ENCODE data around the gene TIMM21. TPM values are rescaled to one million over a fixed set of nuclear protein-coding genes. Genes with fewer than 3 reads are reported as not detected.

Gene TIMM21
- total RNA-seq, 1 experiment from 2014 or later = 46.0 TPM

DNA sequence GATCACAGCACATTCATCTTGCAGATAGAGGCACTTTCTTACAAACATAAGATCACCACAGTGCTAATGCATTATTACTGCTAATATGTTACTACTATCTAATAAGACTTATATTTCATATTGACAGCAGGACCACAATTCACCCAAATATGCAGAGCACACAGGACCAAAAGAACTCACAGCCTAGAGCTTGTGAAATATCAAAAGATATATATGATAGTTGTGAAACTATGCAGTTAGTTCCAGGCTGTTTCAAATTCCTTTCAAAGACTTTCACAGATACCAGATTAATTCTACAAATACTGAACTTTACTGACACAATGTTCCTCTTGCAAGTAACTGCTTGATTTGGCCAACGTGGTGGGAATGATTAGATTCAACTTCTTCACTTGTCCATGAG, 23.7 kb upstream of the TIMM21 start:
- Histone ChIP-seq H3K79me2 (ENCODE audit: insufficient read depth, low read length) (no peaks in the 10 kb centered on the region), H3T11ph (ENCODE audit: low read length) (no peak overlapping the region), H3K56ac (ENCODE audit: insufficient read length, low read depth, low read length) (no peak overlapping the region), H2BK120ac (ENCODE audit: low read depth, low read length, poor library complexity, severe bottlenecking) (no peak overlapping the region), H3K14ac (ENCODE audit: insufficient read depth, low read length) (no peak overlapping the region), H2AFZ (ENCODE audit: low read length) (no peak overlapping the region), H2AK5ac (ENCODE audit: insufficient read length, low read length) (no peak overlapping the region), H3K23me2 (ENCODE audit: insufficient read length, low read depth, low read length, poor library complexity, severe bottlenecking) (peaks cover 2% of the 10 kb centered on the region), H3K4ac (ENCODE audit: low read depth, low read length) (no peak overlapping the region), H3K27ac (ENCODE audit: insufficient read length, low read depth, low read length) (no peak overlapping the region), H3K79me1 (ENCODE audit: insufficient read depth, low read depth, low read length, poor library complexity, severe bottlenecking) (no peaks in the 10 kb centered on the region), H4K91ac (ENCODE audit: insufficient read length, low read depth, low read length) (no peak overlapping the region), H2BK5ac (ENCODE audit: insufficient read length, low read length) (no peak overlapping the region), H3K9ac (ENCODE audit: extremely low read depth, insufficient read length, low read length) (no peak overlapping the region), H2BK15ac (ENCODE audit: low read depth, low read length) (no peak overlapping the region), H3K18ac (ENCODE audit: insufficient read length, low read depth, low read length) (no peak overlapping the region), H2BK20ac (ENCODE audit: low read depth, low read length, poor library complexity, severe bottlenecking) (no peak overlapping the region), H3K4me2 (ENCODE audit: insufficient read depth, insufficient read length, low read length) (no peak overlapping the region), H3K23ac (ENCODE audit: insufficient read length, low read depth, low read length) (no peak overlapping the region), H3K27me3 (ENCODE audit: insufficient read depth, low read length) (no peaks in the 10 kb centered on the region), H2BK12ac (ENCODE audit: insufficient read length, low read depth, low read length) (no peak overlapping the region), H4K5ac (ENCODE audit: insufficient read length, low read depth, low read length) (no peak overlapping the region), H3K9me3 (ENCODE audit: control insufficient read depth, low read depth, low read length) (no peaks in the 10 kb centered on the region), H3K4me1 (ENCODE audit: insufficient read depth, low read length) (no peaks in the 10 kb centered on the region; the same call in 1 of the 2 replicates), H4K20me1 (ENCODE audit: control insufficient read depth, insufficient read depth, insufficient read length) (no peaks in the 10 kb centered on the region), H4K8ac (replicated peaks; ENCODE audit: insufficient read length, low read depth, low read length) (no peak overlapping the region)
- peaks cover 30 to 35% of the 10 kb centered on the region in 2 experiments for H3K4me1 Mint-ChIP-seq
- no peak overlapping the region for H3K27ac Mint-ChIP-seq
- no peak for DNase-seq
- H3K27me3 Mint-ChIP-seq (ENCODE audit: low read depth) = peaks cover 8% of the 10 kb centered on the region
- TF ChIP-seq, protein P1, sequence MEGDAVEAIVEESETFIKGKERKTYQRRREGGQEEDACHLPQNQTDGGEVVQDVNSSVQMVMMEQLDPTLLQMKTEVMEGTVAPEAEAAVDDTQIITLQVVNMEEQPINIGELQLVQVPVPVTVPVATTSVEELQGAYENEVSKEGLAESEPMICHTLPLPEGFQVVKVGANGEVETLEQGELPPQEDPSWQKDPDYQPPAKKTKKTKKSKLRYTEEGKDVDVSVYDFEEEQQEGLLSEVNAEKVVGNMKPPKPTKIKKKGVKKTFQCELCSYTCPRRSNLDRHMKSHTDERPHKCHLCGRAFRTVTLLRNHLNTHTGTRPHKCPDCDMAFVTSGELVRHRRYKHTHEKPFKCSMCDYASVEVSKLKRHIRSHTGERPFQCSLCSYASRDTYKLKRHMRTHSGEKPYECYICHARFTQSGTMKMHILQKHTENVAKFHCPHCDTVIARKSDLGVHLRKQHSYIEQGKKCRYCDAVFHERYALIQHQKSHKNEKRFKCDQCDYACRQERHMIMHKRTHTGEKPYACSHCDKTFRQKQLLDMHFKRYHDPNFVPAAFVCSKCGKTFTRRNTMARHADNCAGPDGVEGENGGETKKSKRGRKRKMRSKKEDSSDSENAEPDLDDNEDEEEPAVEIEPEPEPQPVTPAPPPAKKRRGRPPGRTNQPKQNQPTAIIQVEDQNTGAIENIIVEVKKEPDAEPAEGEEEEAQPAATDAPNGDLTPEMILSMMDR (conservative IDR thresholded peaks at IDR 0.05) = no peak
- no CpG with 5 or more reads among the region's 1 CpG for WGBS (ENCODE audit: extremely low coverage, insufficient read length, low lambda C conversion rate)
- no peak overlapping the region for H3K4me3 Mint-ChIP-seq
- no peaks in the 10 kb centered on the region for H3K36me3 Mint-ChIP-seq (ENCODE audit: insufficient read depth in 1 of 3, low read depth in 3 of 3)
- H3K9me3 Mint-ChIP-seq = no peaks in the 10 kb centered on the region
